NCI-H2227 (cell line): Measurements from ENCODE around the gene LRRIQ1.
"Not testable (repeated sequence)": the region's sequence is repeated elsewhere in the genome, so short reads cannot be mapped to it uniquely, and the experiment has no call there.

Source experiments
- DNase-seq: peaks from one replicate; lab custom pipeline; 2025; ENCODE audit not compliant: unreplicated experiment; lab: John Stamatoyannopoulos, UW

The LRRIQ1 gene

DNA sequence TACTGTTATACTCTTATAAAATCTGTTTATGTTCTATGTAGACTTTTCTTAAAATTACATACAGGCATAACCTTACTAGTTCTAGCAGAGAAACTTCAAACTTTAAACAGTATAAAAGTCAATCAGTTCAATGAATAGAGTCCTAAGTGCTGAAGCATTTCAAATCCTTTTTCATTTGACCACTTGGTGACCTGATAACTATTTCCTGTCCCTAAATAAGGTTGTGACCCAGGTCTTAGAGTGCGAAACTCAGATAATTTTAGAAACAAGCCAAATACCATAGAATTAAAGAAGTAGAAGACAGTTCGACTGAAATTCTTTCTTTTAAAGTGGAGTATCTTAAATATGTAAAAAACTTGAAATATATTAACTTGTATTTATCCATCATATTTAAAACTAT is 147.7 kb downstream of the LRRIQ1 start:
- no peak for DNase-seq

DNA sequence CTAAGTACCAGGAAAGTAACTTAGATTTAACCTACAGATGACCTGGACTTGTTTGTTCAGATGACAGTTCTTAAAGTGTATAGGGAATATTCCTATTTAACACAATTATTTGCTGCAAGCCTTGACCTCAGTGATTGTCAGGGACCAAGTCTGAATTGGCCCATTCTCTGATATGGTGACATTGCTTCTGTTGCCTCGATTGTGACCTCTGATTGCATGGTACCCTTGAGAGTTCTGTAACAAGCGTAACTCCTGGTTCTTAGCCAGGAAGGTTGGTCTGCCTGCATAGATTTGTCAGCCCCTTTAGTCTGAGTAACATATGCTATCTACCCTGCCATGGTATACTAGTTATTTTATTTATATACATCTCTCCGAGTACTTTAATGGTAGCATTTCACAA is 150.1 kb downstream of the LRRIQ1 start:
- DNase-seq, result no peak

DNA sequence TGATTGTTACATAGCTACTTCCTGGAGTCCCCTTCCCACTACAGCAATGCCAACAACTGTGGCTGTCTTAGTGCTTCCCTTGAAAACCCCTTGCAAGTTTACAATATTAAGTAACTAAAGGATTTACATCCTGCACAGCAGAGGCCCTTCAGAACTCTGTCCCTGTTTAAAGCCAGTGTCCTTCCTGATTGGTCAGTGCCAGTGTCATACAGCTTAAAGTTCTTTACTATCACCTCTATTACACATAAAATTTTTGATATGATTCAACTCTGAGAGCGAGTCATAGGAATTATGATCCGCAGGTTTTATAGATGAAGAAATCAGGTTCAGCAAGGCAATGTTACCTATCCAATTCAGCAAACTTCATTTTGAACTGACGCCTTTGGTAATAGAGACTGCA is 152.5 kb downstream of the LRRIQ1 start:
- DNase-seq, result no peak

DNA sequence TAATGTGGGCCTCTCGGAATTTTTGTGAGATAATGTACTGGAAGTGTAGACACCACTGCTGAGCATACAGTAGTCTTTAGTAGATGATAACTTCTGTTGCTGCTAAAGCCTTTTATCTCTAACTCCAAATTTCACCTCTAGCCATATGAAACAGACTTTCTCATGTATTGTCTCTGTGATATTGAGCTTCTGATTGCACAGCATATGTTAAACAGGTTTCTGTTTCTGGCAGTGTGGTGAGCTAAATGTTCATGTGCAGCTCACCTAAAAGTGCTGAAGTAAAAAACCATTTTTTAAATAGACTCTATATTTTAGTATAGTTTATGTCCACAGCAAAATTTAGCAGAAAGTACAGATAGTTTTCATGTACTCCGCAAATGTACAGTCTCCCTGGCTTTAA is 154.6 kb downstream of the LRRIQ1 start:
- DNase-seq, result no peak

DNA sequence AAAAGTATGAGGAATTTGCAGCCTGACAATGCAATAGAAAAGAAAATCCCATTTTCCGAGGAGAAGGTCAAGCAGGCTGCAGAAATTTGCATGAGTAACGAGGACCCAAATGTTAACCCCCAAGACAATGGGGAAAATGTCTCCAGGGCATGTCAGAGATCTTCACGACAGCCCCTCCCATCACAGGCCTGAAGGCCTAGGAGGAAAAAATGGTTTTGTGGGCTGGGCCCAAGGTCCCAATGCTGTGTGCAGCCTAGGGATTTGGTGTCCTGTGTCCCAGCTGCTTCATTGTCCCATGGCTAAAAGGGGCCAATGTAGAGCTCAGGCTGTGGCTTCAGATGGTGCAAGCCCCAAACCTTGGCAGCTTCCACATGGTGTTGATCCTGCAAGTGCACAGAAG is 167.7 kb downstream of the LRRIQ1 start:
- not testable (repeated sequence) for DNase-seq

DNA sequence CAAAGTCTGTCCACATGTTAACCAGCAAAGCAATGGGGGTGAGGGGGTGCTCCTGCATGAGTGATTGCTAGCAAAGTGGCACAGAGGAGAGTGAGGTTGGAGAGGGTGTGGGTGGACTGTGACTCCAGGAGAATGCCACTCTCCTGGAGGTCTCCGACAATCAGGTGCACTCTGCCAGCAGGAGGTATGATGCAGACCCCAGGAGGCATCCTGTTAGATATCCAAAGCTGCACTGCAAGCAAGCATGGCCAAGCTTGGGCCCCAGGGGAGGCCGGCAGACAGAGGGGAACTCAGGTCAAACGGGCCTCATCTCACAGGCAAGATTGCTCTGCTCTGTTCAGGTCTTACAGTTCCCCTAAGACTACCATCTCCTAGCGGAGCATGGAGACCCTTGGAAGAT is 170.4 kb downstream of the LRRIQ1 start:
- no peak for DNase-seq

DNA sequence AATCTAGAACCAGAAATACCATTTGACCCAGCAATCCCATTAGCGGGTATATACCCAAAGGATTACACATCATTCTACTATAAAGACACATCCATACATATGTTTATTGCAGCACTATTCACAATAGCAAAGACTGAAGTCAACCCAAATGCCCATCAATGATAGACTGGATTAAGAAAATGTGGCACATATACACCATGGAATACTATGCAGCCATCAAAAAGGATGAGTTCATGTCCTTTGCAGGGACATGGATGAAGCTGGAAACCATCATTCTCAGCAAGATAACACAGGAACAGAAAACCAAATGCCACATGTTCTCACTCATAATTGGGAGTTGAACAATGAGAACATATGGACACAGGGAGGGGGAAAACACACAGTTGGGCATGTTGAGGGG is 188.2 kb downstream of the LRRIQ1 start:
- not testable (repeated sequence) for DNase-seq

DNA sequence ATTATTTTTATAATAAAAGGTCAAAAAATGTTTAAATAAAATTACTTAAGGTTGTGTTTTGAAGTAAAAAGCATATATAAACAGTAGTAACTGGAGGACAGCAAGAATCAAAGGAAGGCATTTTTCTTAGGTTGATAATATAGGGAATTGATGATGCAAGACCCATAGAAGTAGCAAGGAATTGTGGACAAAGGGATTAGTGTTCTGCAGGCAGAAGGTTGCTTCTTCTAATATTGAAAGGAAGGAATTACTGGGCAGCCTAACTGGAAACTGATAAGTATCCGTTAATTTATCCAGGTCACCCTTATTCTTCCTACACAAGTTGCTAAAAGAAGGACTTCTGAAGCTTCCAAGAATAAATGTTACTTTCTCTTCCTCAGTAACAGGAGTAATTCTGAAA is 189.3 kb downstream of the LRRIQ1 start:
- no peak for DNase-seq

DNA sequence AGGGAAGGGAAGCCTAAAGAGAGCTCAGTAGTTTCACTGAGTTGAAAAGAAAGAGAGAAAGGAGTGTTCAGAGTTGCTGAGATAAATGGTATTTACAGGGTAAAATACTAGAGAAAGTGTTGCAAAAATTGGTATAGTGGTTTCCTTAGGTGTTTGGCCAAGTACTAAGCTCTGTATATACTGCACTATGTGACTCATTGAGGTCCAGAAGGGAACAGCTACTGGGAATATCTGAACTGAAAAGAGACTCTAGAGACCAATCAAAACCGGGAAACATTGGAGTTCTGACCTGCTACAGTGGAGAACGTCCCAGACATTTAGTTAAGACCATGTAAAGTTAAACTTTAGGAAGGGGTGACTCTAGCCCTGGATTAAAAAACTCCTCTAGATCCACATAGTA is 201.2 kb downstream of the LRRIQ1 start:
- DNase-seq, result no peak

DNA sequence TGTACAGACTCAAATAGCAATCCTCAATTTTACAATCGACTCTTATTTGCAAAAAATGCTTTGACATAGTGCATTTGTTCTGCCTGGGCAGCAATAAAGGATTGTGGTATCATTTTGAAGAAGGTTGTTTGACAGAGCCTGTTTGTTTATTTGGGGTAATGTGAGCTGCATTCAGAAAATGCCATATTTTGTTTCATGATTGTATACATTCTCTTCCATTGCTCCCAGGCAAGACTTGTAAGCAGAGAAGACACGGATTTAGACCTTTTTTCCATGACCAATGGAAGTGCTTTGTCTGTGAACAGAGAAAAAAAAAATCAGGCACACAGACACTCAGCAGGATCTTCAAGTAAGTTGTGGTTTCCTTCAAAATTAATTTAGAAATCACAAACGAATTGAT is 208.4 kb downstream of the LRRIQ1 start:
- no peak for DNase-seq

DNA sequence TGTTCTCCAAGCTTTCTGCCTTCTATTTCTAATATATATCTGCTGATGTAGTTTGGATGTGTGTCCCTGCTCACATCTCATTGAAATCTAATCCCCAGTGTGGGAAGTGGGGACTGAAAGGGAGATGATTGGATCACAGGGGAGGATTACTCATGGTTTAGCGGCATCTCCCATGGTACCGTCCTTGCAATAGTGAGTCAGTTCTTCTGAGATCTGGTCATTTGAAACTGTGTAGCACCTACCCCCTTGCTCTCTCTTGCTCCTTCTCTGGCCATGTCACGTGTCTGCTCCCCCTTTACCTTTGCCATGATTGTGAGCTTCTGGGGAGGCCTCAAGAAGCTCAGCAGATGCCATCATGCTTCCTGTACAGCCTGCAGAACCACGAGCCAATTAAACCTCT is 217.7 kb downstream of the LRRIQ1 start:
- no peak for DNase-seq

DNA sequence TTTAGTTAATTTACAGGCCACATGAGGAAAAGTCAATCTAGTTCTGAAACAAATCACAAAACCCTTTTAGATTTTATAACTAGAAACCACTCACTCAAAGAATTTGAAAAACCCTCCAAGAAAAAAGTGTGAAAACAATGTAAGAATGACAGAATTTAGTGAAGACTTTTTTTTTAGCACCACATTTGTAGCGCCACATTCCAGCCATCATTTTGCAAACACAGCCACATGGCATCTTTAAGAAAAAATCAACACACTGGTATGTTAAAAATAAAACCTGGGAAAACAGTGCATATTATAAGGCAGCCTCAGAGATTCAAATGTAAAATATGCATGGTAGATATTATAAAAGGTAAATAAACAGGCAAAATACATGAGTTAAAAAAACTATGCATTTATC is 221.5 kb downstream of the LRRIQ1 start:
- no peak for DNase-seq

DNA sequence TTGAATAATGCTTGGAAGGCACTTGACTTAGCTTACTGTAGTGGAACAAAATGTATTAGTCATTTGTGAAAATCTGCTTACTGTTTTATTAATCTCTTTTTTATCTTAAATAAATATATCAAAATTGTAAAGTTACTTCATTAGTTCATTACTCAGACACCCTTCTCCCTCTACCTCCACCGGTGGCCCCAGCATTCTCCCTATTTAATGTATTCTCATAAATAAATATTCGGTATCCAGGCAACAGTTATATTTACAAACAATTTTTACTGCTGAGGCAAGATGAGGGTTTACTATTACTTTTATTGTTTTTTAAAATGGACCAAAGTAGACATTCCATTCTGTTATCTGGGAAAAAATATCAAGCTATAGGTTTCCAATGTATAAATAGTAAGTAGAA is 224.3 kb downstream of the LRRIQ1 start:
- DNase-seq, result no peak

DNA sequence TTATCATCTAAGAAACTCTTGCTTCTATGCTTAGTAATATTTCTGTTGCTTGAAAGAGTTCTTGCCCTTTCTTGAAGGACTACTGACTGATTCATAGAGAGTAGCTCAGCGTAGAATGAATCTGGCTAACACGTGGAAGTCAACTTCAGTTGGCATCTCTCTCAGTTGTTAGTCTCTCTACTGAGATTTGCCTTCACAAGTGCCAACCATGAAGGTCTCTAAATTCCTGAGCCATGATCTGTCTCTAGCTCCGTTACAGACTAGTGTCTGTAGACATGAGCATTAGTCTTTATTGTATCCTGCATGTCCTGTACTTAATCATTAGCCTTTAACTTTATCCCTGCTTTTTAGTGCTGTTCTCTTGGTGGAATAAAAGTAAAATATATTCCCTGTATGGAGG is 224.7 kb downstream of the LRRIQ1 start:
- no peak for DNase-seq

DNA sequence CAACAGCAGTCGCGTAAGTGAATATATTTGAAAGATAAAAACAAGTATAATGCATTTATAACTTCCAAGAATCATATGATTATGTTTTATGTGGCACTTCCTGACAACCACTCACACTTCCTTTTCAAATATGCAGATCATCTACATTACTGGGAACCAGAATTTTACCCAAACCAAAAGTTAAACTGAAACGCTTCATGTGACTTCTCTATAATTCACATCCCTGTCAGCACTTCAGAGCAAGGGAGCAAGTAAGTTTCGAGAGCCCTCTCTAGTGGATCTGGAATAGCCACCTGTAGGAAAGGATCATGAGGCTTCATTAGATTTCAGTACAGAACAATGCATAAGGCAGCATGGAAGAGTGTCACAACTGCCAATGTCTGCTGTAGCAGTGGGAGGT is 230.2 kb downstream of the LRRIQ1 start:
- no peak for DNase-seq

DNA sequence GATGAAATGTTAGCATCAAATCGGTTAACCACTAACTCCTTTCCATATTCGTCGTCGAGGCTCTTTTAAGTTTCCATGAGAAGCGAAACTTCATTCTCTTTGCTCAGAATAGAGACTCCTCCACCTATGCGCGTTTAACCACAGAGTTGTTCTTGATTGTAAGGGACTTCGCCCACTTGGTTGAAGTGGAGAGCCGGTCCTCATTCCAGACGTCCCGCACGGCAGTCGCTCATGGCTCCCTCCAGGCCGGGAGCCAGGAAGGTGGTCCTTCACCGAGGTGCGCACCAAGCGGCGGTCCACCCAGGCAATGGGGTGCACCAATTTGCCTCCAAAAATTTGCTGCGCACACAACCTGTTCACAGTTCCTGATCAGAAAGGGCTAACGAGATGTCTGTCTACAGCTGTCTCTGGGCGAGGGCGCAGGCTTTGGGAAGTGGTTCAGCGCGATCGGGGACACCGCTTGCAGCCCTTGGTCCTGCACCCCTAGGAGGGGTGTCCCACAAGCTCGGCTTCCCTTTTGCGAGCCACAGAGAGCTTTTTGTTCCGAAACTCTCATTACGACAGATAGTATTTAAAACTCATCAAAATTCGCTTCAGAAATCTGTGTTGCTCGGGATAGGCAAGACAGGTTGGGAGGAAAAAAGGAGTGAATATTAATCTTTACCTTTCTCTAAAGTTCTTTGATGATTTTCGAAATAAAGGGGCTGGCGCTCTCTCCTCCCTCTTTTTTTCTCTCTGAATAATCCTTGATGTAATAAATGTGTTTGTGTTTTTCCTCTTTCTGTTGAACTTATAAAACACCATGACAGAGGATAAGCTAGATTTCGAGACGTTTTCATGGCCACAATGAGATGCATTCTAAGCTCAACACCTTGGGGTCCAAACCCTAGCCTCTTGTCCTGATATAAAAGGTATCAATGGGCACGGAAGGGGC is 237.5 kb downstream of the LRRIQ1 start:
- DNase-seq, result no peak

DNA sequence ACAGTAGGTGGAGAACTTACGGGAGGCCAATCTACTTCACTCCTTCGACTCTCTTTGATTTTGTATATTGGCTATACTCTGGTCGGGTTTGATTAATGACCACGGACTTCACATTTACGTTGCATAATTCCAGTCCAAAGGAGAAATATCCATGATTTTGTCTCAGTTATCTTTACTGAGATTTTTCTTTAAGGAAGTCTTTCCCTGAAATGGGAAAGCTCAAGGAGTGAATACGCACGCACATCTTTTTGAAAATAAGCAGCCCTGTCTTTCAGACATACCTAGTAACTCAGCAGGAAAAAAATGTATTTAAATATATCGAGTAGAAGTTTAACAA is 238.1 kb downstream of the LRRIQ1 start:
- DNase-seq, result no peak

DNA sequence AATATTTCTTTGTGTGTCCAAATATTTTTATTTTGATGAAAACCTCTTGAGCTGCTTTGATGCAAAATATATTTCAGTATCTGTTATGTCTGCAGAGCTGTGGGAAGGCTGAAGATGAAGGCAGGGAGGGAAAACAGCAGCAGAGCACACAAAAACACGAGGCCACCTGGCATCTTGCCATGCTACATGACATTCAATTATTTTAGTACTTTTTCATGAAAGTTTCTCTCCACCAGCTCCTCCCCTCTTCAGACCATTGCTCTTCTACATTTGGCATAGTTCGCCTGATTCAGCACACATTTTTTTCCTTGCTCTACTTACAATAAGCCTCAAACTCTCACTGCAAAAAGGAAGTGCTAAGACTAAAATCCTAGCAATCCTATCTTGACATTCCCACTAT is 239.2 kb downstream of the LRRIQ1 start:
- DNase-seq, result no peak

DNA sequence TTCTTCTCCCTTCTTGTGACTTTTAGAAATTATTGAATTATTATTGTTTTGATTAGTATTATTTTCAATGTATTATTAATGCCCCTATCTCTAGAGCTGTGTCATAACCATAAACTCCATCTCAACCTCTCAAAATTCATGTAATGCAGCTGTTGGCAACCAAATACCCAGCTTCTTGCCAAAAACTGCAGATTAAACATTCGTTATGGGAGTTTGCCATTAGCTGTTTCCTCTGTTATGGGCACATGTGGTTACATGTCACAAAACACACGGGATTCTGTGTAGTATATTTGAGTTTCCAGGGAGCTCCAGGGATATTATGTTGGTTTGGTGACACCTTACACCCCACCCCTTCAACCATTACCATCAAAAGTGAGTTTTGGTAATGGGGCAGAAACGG is 241.0 kb downstream of the LRRIQ1 start:
- DNase-seq, result no peak

DNA sequence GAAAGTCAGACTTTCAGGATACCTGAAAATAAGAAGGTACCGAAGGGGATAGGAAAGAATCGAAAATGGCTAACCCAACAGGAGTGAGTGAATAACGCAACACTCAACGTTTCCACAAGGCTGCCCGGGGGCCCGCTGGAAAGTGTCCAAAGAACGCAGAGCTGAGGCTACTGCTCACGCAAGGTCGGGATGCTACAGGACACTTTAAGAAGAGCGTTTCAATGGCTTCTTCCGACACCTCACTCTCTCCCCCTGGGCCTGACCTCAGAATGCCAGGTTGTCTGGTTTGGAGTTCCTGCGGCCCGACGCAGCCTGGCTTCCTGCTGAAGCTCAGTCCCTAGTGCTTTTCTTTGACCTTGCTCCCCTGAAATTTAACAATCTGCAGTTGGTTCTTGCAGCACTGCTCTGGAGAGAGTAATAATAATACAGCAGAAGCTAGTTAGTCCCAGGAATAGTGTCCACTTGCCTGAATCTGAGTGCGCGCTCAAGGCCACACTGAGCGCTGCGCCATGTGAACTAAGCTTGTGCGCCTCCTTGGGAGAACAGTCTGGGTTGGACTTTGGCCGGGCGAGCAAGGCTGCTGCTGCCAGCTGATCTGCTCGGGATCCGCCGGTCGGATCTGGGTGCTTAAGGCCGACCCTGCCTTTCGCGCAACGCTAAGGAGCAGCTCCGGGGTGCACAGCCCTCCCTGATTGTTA is 241.9 kb downstream of the LRRIQ1 start:
- no peak for DNase-seq

DNA sequence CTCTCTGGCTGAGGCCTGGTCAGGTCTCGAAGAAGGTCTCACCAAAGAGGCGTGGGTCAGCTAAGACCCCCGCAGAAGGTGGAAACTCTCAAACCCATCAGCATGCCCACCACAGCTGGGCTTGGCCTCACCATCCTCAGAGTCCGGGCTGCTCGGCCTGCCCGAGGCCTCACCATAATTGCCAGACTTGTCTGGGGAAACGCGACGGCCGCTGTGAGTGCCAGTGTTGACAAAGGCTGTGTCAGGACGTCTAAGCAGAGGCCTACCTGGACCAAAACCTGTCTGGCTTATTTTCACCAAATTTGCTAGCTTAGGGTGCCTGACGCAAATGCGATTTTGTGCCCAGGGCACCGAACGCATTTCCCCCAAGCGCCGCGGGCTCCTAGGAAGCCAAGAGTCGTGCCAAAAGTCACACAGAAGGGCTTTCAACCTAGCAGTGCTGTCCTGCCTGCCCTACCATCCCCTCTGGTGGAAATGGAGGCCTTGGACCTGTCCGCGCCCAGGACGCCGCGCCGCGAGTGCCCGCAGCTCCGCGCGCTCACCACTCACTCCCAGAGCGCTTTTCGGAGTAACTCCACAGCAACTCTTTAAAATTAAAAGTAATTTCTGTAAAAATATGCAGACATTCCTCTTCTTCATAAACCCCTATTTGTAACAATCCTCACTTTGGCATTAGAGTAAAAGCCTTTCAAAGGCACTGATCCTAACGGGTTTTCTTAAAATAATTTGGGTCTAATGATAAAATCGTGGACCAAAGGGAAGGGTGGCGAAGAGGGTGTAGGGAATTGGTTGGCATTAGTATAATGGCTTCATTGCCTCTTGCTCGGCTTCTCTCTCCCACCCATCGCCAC is 242.7 kb downstream of the LRRIQ1 start:
- no peak for DNase-seq
